Vagina (tissue), 2 donors: ENCODE measurements around the gene RHOH.

Experiments
- CTCF ChIP-seq, 3 experiments: fragments of 450-650 bp in 2 of 3; fragments of 200-600 bp in 1 of 3; sonication (generic) in 1 of 3; IDR thresholded peaks; one replicate each; pipeline ENCODE4 v1.5.1; 2017 to 2019; ENCODE audit warnings: antibody characterized with exemption in 3 of 3, mild to moderate bottlenecking in 2 of 3, moderate library complexity in 2 of 3
- POLR2A ChIP-seq, 2 donors: fragments of 450-650 bp; IDR thresholded peaks; one replicate each; pipeline ENCODE4 v1.6.1; 2017; ENCODE audit warnings: antibody characterized with exemption in 2 of 2, mild to moderate bottlenecking in 2 of 2, moderate library complexity in 2 of 2

GRCh38 chr4:40231316-40231863 is 34.6 kb downstream of the RHOH start:
- TF ChIP-seq CTCF (IDR thresholded peaks at IDR 0.05), result no peak
- no peak for TF ChIP-seq POLR2A (IDR thresholded peaks at IDR 0.05)
